Neural crest cell (in vitro differentiated cells): ENCODE results near the gene SYCN. TPM values are rescaled to one million over a fixed set of nuclear protein-coding genes. Genes with fewer than 3 reads are reported as not detected.
A peak's percentile ranks its signal among the peaks of the same experiment; 100 is the strongest.
"Not testable (repeated sequence)": the region's sequence is repeated elsewhere in the genome, so short reads cannot be mapped to it uniquely, and the experiment has no call there.

Source experiments
- DNase-seq: peaks from one replicate; pipeline ENCODE4 v3.0.0; 2021; ENCODE audit warnings: low read depth, mixed read lengths, low spot score
- H3K27ac Mint-ChIP-seq: one replicate; pipeline ENCODE4 v1.8.0; 2021; ENCODE audit warnings: mild to moderate bottlenecking, mixed read lengths; ENCODE audit not compliant: unreplicated experiment
- H3K27me3 Mint-ChIP-seq: 2 replicates; pipeline ENCODE4 v1.8.0; 2021; ENCODE audit warnings: low read depth, mild to moderate bottlenecking, mixed read lengths
- H3K36me3 Mint-ChIP-seq: 2 replicates; pipeline ENCODE4 v1.8.0; 2021; ENCODE audit warnings: low read depth, mild to moderate bottlenecking, mixed read lengths
- H3K4me1 Mint-ChIP-seq: 2 replicates; pipeline ENCODE4 v1.8.0; 2021; ENCODE audit warnings: mixed read lengths
- H3K4me3 Mint-ChIP-seq: one replicate; pipeline ENCODE4 v1.8.0; 2021; ENCODE audit warnings: mild to moderate bottlenecking, mixed read lengths
- H3K9me3 Mint-ChIP-seq: 2 replicates; pipeline ENCODE4 v1.8.0; 2021; ENCODE audit warnings: mixed read lengths
- CTCF ChIP-seq: fragments of 200-600 bp; sonication (generic); conservative IDR thresholded peaks from 2 replicates; pipeline ENCODE4 v1.5.0; 2021; ENCODE audit warnings: antibody characterized with exemption, mild to moderate bottlenecking
- total RNA-seq: library from RNA; stranded (reverse); gene quantifications from 2 replicates; pipeline ENCODE4 v1.2.1, GENCODE V29; 2021

Gene SYCN
- total RNA-seq, 1 donor from 2014 or later, result not detected

DNA sequence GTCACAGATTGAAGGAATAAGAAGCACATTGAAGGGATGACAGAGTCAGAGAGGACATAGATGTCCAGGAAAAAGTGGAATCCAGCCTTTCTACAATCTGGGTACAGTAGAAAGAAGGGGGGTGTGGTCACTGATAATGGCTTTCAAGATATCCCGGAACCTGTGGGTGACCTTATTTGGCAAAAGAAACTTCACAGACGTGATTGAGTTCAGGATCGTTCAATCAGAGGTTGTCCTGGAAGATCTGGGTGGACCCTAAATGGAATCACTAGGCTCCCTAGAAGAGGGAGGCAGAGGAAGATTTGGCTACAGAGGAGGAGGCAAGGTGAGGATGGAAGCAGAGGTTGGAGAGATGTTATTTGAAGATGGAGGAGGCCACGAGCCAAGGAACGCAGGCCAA lies 13.0 kb upstream of the SYCN start:
- H3K27ac Mint-ChIP-seq, result no peak overlapping the region
- peaks cover 43% of the 10 kb centered on the region for H3K27me3 Mint-ChIP-seq
- no peak overlapping the region for H3K4me3 Mint-ChIP-seq
- no peaks in the 10 kb centered on the region for H3K4me1 Mint-ChIP-seq
- no peak for TF ChIP-seq CTCF
- no peak for DNase-seq
- no peaks in the 10 kb centered on the region for H3K9me3 Mint-ChIP-seq
- H3K36me3 Mint-ChIP-seq, result no peaks in the 10 kb centered on the region

DNA sequence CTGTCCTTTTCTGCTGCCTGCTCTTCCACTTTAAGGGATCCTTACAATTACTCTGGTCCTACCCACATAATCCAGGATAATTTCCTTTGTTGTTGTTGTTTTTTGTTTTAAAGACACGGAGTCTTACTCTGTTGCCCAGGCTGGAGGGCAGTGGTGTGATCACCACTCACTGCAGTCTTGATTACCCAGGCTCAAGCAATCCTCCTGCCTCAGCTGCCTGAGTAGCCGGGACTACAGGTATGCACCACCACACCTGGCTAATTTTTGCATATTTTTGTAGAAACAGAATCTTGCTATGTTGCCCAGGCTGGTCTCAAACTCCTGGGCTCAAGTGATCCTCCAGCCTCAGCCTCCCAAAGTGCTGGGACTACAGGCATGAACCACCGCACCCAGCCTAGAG lies 11.3 kb upstream of the SYCN start:
- not testable (repeated sequence) for H3K27ac Mint-ChIP-seq, H3K4me1 Mint-ChIP-seq, H3K4me3 Mint-ChIP-seq, DNase-seq, H3K36me3 Mint-ChIP-seq, H3K9me3 Mint-ChIP-seq
- peaks cover 29% of the 10 kb centered on the region for H3K27me3 Mint-ChIP-seq

GRCh38 chr19:39212375-39212742 lies 8.3 kb upstream of the SYCN start:
- Mint-ChIP-seq H3K27ac (no peak overlapping the region), H3K27me3 (peaks cover 24% of the 10 kb centered on the region), H3K4me1 (no peaks in the 10 kb centered on the region), H3K4me3 (no peak overlapping the region), H3K36me3 (no peaks in the 10 kb centered on the region), H3K9me3 (no peaks in the 10 kb centered on the region)
- peak; percentile 18 for DNase-seq
- TF ChIP-seq CTCF, result peak; percentile 47

GRCh38 chr19:39211731-39212374 lies 7.8 kb upstream of the SYCN start:
- H3K4me3 Mint-ChIP-seq, result no peak overlapping the region

DNA sequence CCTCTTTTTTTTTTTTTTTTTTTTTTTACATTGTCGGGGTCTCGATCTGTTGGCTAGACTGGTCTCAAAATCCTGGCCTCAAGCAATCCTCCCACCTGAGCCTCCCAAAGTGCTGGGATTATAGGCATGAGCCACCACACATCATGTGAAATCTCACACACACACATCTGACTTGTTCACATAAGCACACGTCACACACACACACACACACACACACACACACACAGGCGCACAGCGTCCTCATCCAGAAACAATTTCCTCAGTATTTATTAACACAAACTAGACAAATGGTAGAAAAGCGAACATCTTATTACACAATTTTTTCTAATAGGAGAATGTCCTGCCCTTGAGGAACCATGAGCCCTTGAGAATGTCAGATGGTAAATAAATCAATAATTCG lies 5.1 kb upstream of the SYCN start:
- H3K4me1 Mint-ChIP-seq, result no peaks in the 10 kb centered on the region
- no peak for DNase-seq
- H3K36me3 Mint-ChIP-seq, result no peaks in the 10 kb centered on the region
- H3K27ac Mint-ChIP-seq, result no peak overlapping the region
- H3K4me3 Mint-ChIP-seq, result no peak overlapping the region
- no peak for TF ChIP-seq CTCF
- no peaks in the 10 kb centered on the region for H3K9me3 Mint-ChIP-seq
- H3K27me3 Mint-ChIP-seq, result peaks cover 10% of the 10 kb centered on the region

More at GRCh38 chr19:39211731-39212374, 7.8 kb upstream of the SYCN start:
- no peaks in the 10 kb centered on the region for H3K9me3 Mint-ChIP-seq
- DNase-seq, result no peak
- no peaks in the 10 kb centered on the region for H3K36me3 Mint-ChIP-seq
- H3K4me1 Mint-ChIP-seq, result no peaks in the 10 kb centered on the region
- peaks cover 19% of the 10 kb centered on the region for H3K27me3 Mint-ChIP-seq
- no peak overlapping the region for H3K27ac Mint-ChIP-seq
- no peak for TF ChIP-seq CTCF

DNA sequence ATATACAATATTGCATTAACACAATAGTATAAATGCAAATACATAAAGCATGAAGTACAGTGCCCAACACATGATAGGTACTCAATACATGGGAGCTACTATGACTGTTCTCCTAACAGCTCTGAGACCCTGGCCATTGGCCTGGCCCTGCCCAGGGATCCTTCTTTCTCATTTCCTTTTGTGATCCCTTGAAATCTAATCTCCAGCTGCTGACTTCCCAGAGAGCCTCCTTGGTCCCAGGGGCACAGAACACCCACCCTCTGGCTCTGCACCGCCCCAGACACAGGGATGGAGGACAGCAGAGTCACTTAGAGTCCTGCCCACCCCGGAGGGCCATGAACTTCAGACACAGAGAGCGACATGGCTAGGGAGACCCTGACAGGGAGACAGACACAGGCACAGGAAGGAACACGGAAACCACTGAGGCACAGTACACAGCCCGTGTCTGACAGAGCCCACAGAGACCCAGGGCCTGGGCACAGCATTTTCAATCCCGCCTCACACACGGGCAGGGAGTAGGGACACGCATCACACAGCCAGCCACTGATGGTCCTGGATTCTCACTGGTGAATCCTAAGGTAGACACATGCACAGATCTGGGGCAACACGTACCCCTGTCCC lies 4.2 kb upstream of the SYCN start:
- no peak overlapping the region for H3K4me3 Mint-ChIP-seq
- H3K27ac Mint-ChIP-seq, result peak overlapping the region; percentile 29

More for the DNA sequence above, 4.2 kb upstream of the SYCN start:
- no peak for TF ChIP-seq CTCF
- no peak for DNase-seq
- H3K9me3 Mint-ChIP-seq, result no peaks in the 10 kb centered on the region
- H3K27me3 Mint-ChIP-seq, result peaks cover 11% of the 10 kb centered on the region
- H3K36me3 Mint-ChIP-seq, result no peaks in the 10 kb centered on the region
- no peaks in the 10 kb centered on the region for H3K4me1 Mint-ChIP-seq
